ENCODE measurements around the gene DTX2.
"Not testable (repeated sequence)": the region's sequence is repeated elsewhere in the genome, so short reads cannot be mapped to it uniquely, and the experiment has no call there.

Gene DTX2

GRCh38 chr7:76476280-76476679, 14.8 kb downstream of the DTX2 start:
- DNase-seq (ENCODE audit: low read depth); H3K4me3 ChIP-seq (ENCODE audit: low read depth, low read length); in situ Hi-C loops (cut with HindIII; ENCODE audit: low sequenced_read_pairs): not testable (repeated sequence)

DNA sequence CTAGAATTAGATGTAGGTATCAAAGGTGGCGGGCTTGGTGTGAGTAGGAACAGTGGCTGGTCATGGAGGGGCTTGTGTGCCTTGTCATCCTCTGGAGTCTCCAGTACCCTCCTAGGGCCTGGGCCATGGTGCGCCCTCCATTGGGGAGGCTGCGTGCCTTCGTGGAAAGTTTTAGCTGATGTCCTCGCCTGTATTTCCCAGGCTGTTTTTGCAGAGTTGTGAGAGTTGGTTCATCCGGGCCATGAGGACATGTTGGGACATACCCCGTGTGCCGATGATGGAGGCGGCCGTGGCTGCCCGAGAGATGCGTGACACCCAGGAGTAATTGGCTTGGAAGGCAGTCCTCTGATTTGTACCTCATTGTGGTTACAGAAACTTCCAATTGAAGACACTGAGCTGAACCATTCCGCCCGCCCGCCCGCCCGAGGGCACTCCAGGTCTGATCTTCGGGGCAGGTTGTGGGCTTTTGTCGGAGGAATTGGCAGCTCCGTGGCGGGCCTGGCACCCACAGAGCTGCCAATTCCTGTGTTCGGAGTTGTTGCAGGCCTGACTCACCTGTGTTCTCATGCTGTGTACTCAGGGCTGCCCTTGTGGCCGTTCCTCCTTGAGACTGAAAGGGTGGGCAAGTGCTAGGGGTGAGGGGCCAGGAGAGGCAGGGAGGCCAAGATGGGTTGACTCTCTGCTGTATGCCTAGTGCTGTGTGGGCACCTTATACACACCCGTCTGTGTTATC, 15.4 kb downstream of the DTX2 start:
- H3K4me3 ChIP-seq (ENCODE audit: low read depth, low read length); DNase-seq (ENCODE audit: low read depth); in situ Hi-C loops (cut with HindIII; ENCODE audit: low sequenced_read_pairs): not testable (repeated sequence)

DNA sequence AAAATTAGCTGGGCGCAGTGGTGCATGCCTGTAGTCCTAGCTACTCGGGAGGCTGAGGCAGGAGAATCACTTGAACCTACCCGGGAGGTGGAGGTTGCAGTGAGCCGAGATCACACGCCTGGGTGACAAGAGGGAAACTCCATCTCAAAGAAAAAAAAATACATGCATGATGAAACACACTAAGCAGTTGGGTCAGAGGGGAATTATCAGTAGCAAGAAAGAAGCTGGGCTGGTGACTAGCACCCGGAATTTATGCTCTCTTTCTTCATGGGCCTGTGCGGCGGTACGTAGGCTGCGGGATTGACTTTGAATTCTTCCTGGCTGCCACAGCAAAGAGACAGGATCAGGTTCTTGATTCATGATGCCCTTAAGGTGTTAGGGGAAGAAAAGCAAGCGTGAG, 18.1 kb downstream of the DTX2 start:
- in situ Hi-C loops (cut with HindIII; ENCODE audit: low sequenced_read_pairs); DNase-seq (ENCODE audit: low read depth); H3K4me3 ChIP-seq (ENCODE audit: low read depth, low read length): not testable (repeated sequence)

DNA sequence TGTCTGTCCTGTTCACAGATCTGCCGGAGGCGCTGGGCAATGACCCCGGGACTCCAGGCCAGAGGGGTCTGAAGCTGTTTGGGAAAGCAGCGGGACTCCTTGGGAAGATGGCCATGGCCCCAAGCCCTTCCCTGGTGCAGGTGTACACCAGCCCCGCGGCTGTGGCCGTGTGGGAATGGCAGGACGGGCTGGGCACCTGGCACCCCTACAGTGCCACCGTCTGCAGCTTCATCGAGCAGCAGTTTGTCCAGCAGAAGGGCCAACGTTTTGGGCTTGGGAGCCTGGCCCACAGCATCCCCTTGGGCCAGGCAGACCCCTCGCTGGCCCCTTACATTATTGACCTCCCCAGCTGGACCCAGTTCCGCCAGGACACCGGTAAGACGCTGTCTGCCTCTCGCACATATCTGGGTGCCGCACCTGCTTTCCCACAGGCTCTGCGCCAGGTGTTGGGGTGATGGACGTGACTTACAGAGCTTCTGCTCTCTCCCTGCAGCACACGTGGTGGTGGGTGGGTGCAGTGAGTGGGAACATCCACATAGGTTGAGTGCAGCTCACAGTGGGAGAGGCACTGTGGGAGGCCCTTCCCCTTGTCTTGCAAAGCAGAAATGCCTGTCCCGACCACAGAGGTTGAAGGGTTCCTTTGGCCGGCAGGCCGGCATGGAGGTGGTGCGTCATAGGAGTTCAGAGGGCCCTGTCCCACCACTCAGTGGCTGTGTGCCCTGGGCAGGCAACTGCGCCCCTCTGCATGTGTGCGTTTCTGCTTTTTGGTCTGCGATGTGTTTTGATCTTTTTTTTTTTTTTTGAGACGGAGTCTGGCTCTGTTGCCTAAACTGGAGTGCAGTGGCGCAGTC, 19.1 kb downstream of the DTX2 start:
- H3K4me3 ChIP-seq (ENCODE audit: low read depth, low read length); in situ Hi-C loops (cut with HindIII; ENCODE audit: low sequenced_read_pairs): not testable (repeated sequence)
- DNase-seq (ENCODE audit: low read depth): peak; percentile 0

GRCh38 chr7:76482660-76483059, 21.2 kb downstream of the DTX2 start:
- in situ Hi-C loops (cut with HindIII; ENCODE audit: low sequenced_read_pairs); DNase-seq (ENCODE audit: low read depth); H3K4me3 ChIP-seq (ENCODE audit: low read depth, low read length): not testable (repeated sequence)

- in situ Hi-C loops (cut with HindIII; ENCODE audit: low sequenced_read_pairs); H3K4me3 ChIP-seq (ENCODE audit: low read depth, low read length); DNase-seq (ENCODE audit: low read depth): not testable (repeated sequence)
These were observed 21.6 kb downstream of the DTX2 start for GRCh38 chr7:76483081-76483480.

DNA sequence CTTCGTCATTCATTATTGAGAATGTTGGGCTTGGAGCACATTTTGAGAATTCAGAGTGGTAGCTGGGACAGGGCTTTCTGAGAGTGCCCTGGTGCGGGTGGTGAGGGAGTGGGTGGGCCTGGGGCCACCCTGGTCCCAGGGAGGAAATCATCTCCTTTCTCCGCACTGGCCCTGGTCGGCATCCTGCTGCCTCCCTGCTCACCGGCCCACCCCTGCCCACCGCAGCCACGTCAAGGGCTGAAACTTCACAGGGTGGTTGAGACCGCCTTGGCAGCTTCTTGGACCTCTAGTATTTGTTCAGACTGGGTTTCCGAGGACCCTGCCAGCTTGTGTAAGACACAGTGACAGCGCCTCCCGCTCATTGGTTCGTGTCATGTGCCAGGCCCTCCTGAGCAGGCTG, 22.9 kb downstream of the DTX2 start:
- H3K4me3 ChIP-seq (ENCODE audit: low read depth, low read length); DNase-seq (ENCODE audit: low read depth); in situ Hi-C loops (cut with HindIII; ENCODE audit: low sequenced_read_pairs): not testable (repeated sequence)

DNA sequence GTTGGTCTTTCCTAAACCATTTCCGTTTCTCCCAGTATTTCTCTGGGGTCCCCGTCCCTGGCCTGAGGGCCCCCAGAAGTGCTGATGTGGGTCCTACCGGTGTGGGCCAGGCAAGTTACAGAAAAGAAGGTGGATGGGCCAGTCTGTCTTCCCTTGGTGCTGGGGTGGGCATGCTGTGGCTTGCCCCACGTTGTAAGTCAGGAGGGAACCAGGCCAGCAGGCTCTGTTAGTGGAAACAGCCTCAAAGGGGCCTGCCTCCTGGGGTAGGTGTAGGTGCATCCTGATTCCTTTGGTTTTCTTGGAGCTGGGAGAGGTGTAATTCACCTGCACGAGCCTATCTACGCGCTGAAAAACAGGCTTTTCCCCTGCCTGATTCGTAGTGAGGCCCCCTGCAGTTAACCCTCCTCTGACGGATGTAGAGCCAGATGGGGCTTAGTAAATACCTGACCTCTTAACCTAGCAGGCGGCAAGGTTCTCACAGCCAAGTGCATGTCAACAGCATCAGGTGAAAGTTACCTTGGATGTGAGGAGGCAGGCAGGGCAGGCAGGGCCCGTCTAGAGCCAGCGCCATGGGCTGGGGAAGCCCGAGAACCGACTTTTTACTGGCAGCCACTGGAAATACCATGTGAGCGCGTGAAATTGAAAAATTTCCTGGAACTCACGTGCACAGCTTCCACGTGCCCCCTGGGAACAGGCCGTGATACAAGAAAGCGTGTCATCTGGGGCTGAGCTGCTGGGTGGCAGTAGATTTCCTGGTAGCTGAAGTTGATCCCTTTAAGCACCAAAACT, 24.5 kb downstream of the DTX2 start:
- H3K4me3 ChIP-seq (ENCODE audit: low read depth, low read length); DNase-seq (ENCODE audit: low read depth); in situ Hi-C loops (cut with HindIII; ENCODE audit: low sequenced_read_pairs): not testable (repeated sequence)

GRCh38 chr7:76486618-76487017, 25.1 kb downstream of the DTX2 start:
- in situ Hi-C loops (cut with HindIII; ENCODE audit: low sequenced_read_pairs); DNase-seq (ENCODE audit: low read depth): not testable (repeated sequence)

DNA sequence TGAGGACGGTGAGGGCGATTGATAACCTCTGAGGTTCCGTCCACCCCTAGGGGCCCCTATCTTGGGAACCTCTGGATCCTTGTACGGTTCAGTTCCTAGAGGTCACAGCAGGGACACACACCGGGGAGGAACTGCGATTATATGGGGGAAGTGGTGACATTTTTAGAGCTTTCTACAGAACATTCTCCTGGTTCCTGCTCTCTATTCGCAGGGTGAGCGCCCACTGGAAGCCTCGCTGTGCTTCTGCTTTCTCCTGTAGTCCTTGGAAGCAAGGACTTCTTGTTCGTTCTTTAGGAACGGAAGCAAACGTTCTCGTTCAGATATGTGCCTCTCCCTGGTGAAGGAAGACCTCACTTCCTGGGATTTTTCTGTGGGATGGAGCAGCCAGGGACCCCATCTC, 26.5 kb downstream of the DTX2 start:
- DNase-seq (ENCODE audit: low read depth); H3K4me3 ChIP-seq (ENCODE audit: low read depth, low read length); in situ Hi-C loops (cut with HindIII; ENCODE audit: low sequenced_read_pairs): not testable (repeated sequence)

More at GRCh38 chr7:76486618-76487017, 25.1 kb downstream of the DTX2 start:
- not testable (repeated sequence) for H3K4me3 ChIP-seq (ENCODE audit: low read depth, low read length)

DNA sequence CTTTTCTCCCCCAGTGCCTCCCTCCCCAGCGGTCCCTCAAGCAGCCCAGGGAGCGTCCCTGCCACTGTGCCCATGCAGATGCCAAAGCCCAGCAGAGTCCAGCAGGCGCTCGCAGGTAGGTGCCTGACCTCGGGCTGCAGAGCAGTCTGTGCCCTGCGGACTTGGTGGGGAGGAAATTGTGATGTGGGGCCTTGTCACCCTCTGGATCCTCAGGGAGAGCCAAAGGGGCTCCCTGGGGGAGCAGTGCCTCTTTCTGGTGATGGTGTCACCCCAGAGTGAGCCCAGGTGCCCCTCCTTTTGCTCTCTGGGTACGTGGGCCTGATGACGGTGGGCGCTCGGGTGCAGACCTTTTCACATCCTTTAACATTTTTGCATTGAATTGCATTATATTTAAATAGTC, 30.6 kb downstream of the DTX2 start:
- DNase-seq (ENCODE audit: low read depth); in situ Hi-C loops (cut with HindIII; ENCODE audit: low sequenced_read_pairs); H3K4me3 ChIP-seq (ENCODE audit: low read depth, low read length): not testable (repeated sequence)

DNA sequence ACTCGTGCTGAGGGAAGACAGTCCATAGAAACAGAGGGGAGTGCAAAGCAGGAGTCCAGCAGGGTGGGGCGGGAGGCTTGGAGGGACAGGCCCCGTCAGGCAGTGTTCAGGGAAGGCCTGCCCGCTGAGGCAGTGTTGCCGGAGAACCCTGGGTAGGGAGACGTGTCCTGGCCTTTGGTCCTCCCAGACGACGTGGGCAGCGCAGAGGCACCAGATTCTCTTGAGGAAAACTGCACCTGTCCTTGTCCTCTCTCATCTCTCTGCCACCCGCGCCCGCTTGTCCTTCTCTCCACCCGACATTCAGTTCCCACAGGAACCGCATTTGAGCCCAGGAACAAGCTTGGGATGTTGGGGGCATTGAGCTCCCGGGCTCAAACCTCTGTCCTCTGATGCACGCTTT, 34.2 kb downstream of the DTX2 start:
- H3K4me3 ChIP-seq (ENCODE audit: low read depth, low read length); in situ Hi-C loops (cut with HindIII; ENCODE audit: low sequenced_read_pairs); DNase-seq (ENCODE audit: low read depth): not testable (repeated sequence)

- DNase-seq (ENCODE audit: low read depth); H3K4me3 ChIP-seq (ENCODE audit: low read depth, low read length); in situ Hi-C loops (cut with HindIII; ENCODE audit: low sequenced_read_pairs): not testable (repeated sequence)
These were observed 36.5 kb downstream of the DTX2 start for GRCh38 chr7:76497918-76498582.

- in situ Hi-C loops (cut with HindIII; ENCODE audit: low sequenced_read_pairs); H3K4me3 ChIP-seq (ENCODE audit: low read depth, low read length); DNase-seq (ENCODE audit: low read depth): not testable (repeated sequence)
These were observed 37.2 kb downstream of the DTX2 start for GRCh38 chr7:76498583-76499200.

DNA sequence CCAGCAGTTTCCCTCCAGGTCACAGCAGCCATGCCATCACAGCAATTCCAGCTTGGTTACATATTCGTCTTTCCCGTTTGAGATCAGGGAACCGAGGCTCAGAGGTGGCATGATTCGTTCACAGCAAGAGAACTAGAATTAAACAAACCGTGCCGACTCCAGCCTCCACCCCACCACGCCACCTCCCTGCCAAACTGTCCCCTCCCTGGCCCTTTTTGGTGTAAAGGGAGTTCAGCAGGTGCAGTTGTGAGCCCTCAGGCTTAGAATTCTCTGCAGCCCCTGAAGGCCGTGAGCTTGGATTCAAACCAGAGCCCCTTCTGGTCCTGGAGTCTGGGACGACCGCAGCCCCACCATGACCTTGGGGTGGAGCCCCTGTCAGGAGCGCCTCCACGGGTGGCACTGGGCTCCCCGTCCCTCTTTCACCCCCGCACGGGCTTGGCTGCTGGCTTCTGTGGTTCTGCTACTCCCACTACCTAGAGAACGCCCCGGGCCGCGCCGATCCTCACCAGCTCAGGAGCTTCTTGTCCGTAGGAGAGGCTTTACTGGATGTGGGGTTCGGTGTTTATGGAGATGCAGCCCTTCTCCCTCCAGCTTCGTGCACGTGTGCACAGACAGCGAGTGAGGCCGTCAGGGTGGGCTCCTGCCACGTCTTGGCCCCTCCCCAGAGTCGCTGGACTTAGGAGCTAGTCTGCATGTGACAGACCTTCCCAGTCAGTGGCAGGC, 37.9 kb downstream of the DTX2 start:
- DNase-seq (ENCODE audit: low read depth); in situ Hi-C loops (cut with HindIII; ENCODE audit: low sequenced_read_pairs); H3K4me3 ChIP-seq (ENCODE audit: low read depth, low read length): not testable (repeated sequence)

GRCh38 chr7:76499924-76500241, 38.4 kb downstream of the DTX2 start:
- DNase-seq (ENCODE audit: low read depth); H3K4me3 ChIP-seq (ENCODE audit: low read depth, low read length); in situ Hi-C loops (cut with HindIII; ENCODE audit: low sequenced_read_pairs): not testable (repeated sequence)
